Endodermal cell (in vitro differentiated cells): ENCODE results near the gene DLL1. TPM values are rescaled to one million over a fixed set of nuclear protein-coding genes. Genes with fewer than 3 reads are reported as not detected.
A peak's percentile ranks its signal among the peaks of the same experiment; 100 is the strongest.
"Not testable (repeated sequence)": the region's sequence is repeated elsewhere in the genome, so short reads cannot be mapped to it uniquely, and the experiment has no call there.

ENCODE experiments used
- DNase-seq: peaks from one replicate; pipeline ENCODE4 v3.0.0-alpha.2; 2017
- H3K27ac ChIP-seq: 2 replicates; pipeline ENCODE4 v1.5.1; 2013; ENCODE audit warnings: mild to moderate bottlenecking, low read depth, low read length, moderate library complexity
- H3K27me3 ChIP-seq: 2 replicates; pipeline ENCODE4 v1.6.1; 2013; ENCODE audit warnings: mild to moderate bottlenecking, low read length, moderate library complexity; ENCODE audit not compliant: insufficient read depth, control insufficient read depth, poor library complexity, severe bottlenecking
- H3K36me3 ChIP-seq: 2 replicates; pipeline ENCODE4 v1.7.0; 2013; ENCODE audit warnings: mild to moderate bottlenecking, low read length, moderate library complexity; ENCODE audit not compliant: control insufficient read depth, insufficient read depth
- H3K4me1 ChIP-seq: one replicate; pipeline ENCODE4 v1.7.0; 2013; ENCODE audit warnings: low read length; ENCODE audit not compliant: control insufficient read depth, insufficient read depth
- H3K4me3 ChIP-seq: 2 replicates; pipeline ENCODE4 v1.5.1; 2013; ENCODE audit warnings: mild to moderate bottlenecking, low read length, moderate library complexity
- H3K9ac ChIP-seq: 2 replicates; pipeline ENCODE4 v1.6.1; 2013; ENCODE audit warnings: mild to moderate bottlenecking, low read length, moderate library complexity; ENCODE audit not compliant: poor library complexity, severe bottlenecking; ENCODE audit errors: extremely low read depth
- H3K9me3 ChIP-seq: 2 replicates; pipeline ENCODE4 v1.6.1; 2013; ENCODE audit warnings: mild to moderate bottlenecking, low read length, moderate library complexity; ENCODE audit not compliant: control insufficient read depth
- H3K27ac Mint-ChIP-seq: 2 replicates; pipeline ENCODE4 v1.8.0; 2020; ENCODE audit warnings: mixed read lengths
- H3K27me3 Mint-ChIP-seq: 2 replicates; pipeline ENCODE4 v1.8.0; 2021; ENCODE audit warnings: mild to moderate bottlenecking, mixed read lengths; ENCODE audit not compliant: insufficient read depth
- H3K36me3 Mint-ChIP-seq: 2 replicates; pipeline ENCODE4 v1.8.0; 2020; ENCODE audit warnings: low read depth, mixed read lengths
- H3K4me1 Mint-ChIP-seq: 2 replicates; pipeline ENCODE4 v1.8.0; 2020; ENCODE audit warnings: mixed read lengths
- H3K4me3 Mint-ChIP-seq: 2 replicates; pipeline ENCODE4 v1.8.0; 2020; ENCODE audit warnings: mild to moderate bottlenecking, moderate library complexity, mixed read lengths
- H3K9me3 Mint-ChIP-seq: 2 replicates; pipeline ENCODE4 v1.8.0; 2020; ENCODE audit warnings: mild to moderate bottlenecking, mixed read lengths
- CTCF ChIP-seq: fragments of 200-600 bp; sonication (generic); conservative IDR thresholded peaks from 2 replicates; pipeline ENCODE4 v1.5.0; 2021; ENCODE audit warnings: antibody characterized with exemption, mild to moderate bottlenecking
- WGBS, 2 experiments: methylation state at CpG; one replicate each; pipeline versions ENCODE4 v1.1.5 to v1.1.7; 2013; ENCODE audit warnings: missing lambda C conversion rate in 2 of 2, mixed read lengths in 1 of 2; ENCODE audit not compliant: insufficient coverage in 1 of 2, insufficient read length in 1 of 2; 5-methylcytosine and 5-hydroxymethylcytosine counted together
- total RNA-seq, 2 donors: library from RNA; stranded (reverse); fragmentation: NEBNext Ultra II Directional in 1 of 2; extraction: Animal tissue kit (Norgen Biotek cat#: 25700) in 1 of 2; gene quantifications; 2 replicates in 1 of 2; 3 replicates in 1 of 2; pipeline ENCODE4 v1.2.1, GENCODE V29; 2021

DLL1 gene
- total RNA-seq, 2 donors from 2014 or later, result 3.1 to 3.6 TPM

- WGBS, 2 experiments, result 91 to 94% methylated on average over 10 to 14 of the region's 14 CpGs
Observed at GRCh38 chr6:170267688-170268087, 23.2 kb downstream of the DLL1 start.

GRCh38 chr6:170266061-170266825, 24.6 kb downstream of the DLL1 start:
- H3K27ac Mint-ChIP-seq, result peak overlapping the region; percentile 8
- Histone ChIP-seq H3K4me3 (no peak overlapping the region), H3K9ac (no peak overlapping the region), H3K4me1 (peaks cover 8% of the 10 kb centered on the region), H3K27ac (peak overlapping the region; percentile 62), H3K27me3 (no peaks in the 10 kb centered on the region), H3K9me3 (no peaks in the 10 kb centered on the region), H3K36me3 (no peaks in the 10 kb centered on the region)
- no peak for DNase-seq
- TF ChIP-seq CTCF, result no peak
- H3K4me1 Mint-ChIP-seq, result peaks cover 33% of the 10 kb centered on the region
- no peaks in the 10 kb centered on the region for H3K9me3 Mint-ChIP-seq
- H3K27me3 Mint-ChIP-seq, result peaks cover 18% of the 10 kb centered on the region
- peak overlapping the region; percentile 8 for H3K4me3 Mint-ChIP-seq
- H3K36me3 Mint-ChIP-seq, result no peaks in the 10 kb centered on the region
- WGBS, 2 experiments, result 63 to 67% methylated on average over 7 to 15 of the region's 18 CpGs

More at GRCh38 chr6:170267688-170268087, 23.2 kb downstream of the DLL1 start:
- no peak overlapping the region for H3K27ac ChIP-seq
- Mint-ChIP-seq H3K36me3 (no peaks in the 10 kb centered on the region), H3K9me3 (no peaks in the 10 kb centered on the region), H3K4me3 (no peak overlapping the region), H3K27me3 (peaks cover 25% of the 10 kb centered on the region), H3K27ac (no peak overlapping the region), H3K4me1 (peaks cover 33% of the 10 kb centered on the region)
- no peak for DNase-seq
- H3K27me3 ChIP-seq, result no peaks in the 10 kb centered on the region
- H3K9me3 ChIP-seq, result no peaks in the 10 kb centered on the region
- H3K36me3 ChIP-seq, result no peaks in the 10 kb centered on the region
- H3K9ac ChIP-seq, result no peak overlapping the region
- no peak overlapping the region for H3K4me3 ChIP-seq
- no peak for TF ChIP-seq CTCF
- peaks cover 8% of the 10 kb centered on the region for H3K4me1 ChIP-seq

DNA sequence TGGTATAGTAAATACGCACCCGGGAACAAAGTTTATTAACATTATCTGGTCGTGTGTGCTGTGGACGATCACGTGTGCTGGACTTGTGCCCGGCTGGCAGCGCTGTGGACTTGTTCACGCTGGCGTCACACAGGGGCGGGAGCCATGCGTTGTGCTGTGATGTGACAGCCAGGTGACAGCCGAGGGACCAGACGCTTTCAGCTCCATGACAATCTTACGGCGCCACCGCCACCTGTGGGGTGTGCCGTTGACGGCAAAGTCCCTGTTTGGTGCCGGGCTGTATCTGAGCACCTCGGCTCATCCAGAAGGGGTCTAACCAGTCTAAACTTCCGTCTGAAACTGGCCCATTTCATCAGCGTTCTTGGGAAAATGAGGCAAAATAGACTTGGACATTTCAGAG, 25.2 kb downstream of the DLL1 start:
- H3K36me3 Mint-ChIP-seq, result no peaks in the 10 kb centered on the region
- Histone ChIP-seq H3K9ac (no peak overlapping the region), H3K4me1 (peaks cover 8% of the 10 kb centered on the region), H3K4me3 (no peak overlapping the region), H3K9me3 (no peaks in the 10 kb centered on the region), H3K36me3 (no peaks in the 10 kb centered on the region), H3K27ac (peak overlapping the region; percentile 62), H3K27me3 (no peaks in the 10 kb centered on the region)
- DNase-seq, result no peak
- H3K4me1 Mint-ChIP-seq, result peaks cover 33% of the 10 kb centered on the region
- H3K4me3 Mint-ChIP-seq, result peak overlapping the region; percentile 8
- peaks cover 13% of the 10 kb centered on the region for H3K27me3 Mint-ChIP-seq
- peak overlapping the region; percentile 8 for H3K27ac Mint-ChIP-seq
- WGBS, 2 experiments, result 87 to 91% methylated on average over 17 to 22 of the region's 22 CpGs
- no peak for TF ChIP-seq CTCF
- H3K9me3 Mint-ChIP-seq, result no peaks in the 10 kb centered on the region

DNA sequence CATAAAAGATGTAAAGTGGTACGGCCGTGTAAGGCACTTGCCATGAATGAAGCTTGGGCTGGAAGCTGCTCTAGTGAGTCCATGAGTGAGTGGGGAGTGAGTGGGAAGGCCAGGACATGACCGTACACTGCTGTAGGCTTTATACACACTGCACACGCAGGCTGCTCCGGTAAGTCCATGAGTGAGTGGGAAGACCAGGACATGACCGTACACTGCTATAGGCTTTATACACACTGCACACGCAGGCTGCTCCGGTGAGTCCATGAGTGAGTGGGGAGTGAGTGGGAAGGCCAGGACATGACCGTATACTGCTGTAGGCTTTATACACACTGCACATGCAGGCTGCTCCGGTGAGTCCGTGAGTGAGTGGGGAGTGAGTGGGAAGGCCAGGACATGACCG, 26.2 kb downstream of the DLL1 start:
- H3K4me3 Mint-ChIP-seq, H3K36me3 Mint-ChIP-seq, H3K27ac ChIP-seq, H3K27ac Mint-ChIP-seq, H3K36me3 ChIP-seq, DNase-seq, H3K4me1 ChIP-seq, H3K9me3 Mint-ChIP-seq, H3K27me3 ChIP-seq, H3K9me3 ChIP-seq, H3K4me3 ChIP-seq, H3K9ac ChIP-seq: not testable (repeated sequence)
- 88 to 91% methylated on average over 3 to 11 of the region's 12 CpGs for WGBS, 2 experiments
- peaks cover 12% of the 10 kb centered on the region for H3K27me3 Mint-ChIP-seq
- H3K4me1 Mint-ChIP-seq, result peaks cover 32% of the 10 kb centered on the region
